Measurements from ENCODE around the gene TSPAN18. TPM values are rescaled to one million over a fixed set of nuclear protein-coding genes. Genes with fewer than 3 reads are reported as not detected.

The TSPAN18 gene
- total and polyA plus RNA-seq, 10 of the 15 experiments (the other 5 are each of a cell fraction or from before 2014, with no cell fraction given), result 0.02 to 0.77 (median 0.13) TPM; not detected in 1

DNA sequence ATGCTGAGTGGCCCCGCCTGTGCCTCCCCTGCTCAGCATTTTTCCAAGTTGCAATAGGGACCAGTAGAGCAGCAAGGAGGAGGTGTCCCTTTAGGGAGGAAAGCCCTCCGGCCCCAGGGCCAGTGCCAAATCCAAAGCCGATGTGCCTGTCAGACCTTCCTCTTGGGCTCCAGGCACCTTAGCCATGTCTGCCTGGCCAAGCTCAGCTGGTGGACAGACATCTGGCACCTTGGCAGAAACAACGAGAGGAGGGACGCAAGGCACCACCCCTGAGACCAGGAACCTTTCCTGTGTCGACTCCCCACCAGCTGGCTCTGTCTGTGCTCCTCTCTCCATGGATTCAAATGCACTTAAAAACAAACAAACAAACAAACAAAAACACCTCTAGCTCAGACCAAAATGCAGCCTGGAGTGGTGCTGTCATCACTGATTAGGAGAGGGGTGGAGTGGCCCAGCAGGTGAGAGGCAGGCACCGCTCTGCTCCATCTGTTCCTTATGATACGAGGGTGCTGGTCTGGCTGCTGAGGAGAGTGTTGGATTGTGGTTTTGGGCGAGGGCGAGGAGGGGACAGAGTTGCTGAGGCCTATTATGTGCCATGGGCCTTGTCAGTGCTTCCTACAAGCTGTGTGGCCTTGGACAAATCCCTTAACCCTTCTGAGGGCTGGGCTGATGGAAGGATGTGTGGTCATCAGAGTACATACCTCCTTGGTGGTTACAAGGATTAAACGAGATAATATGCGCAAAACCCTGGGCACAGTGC is 177.7 kb downstream of the TSPAN18 start:
- CTCF ChIA-PET, result interaction anchor here (1.0 kb wide), 1 partner anchor 81 kb away, joined by 3 read pairs; no protein-coding TSS in a partner anchor
- POLR2A ChIA-PET, result no interaction called here
- ATAC-seq, result no peak

More for the DNA sequence above, 177.7 kb downstream of the TSPAN18 start:
- ChIA-PET RAD21 (ENCODE audit: unreplicated experiment) (no interaction called here), SMC1A (ENCODE audit: uncharacterized antibody, unreplicated experiment) (no interaction called here)
- TF ChIP-seq CEBPB (IDR thresholded peaks at IDR 0.05; ENCODE audit: borderline replicate concordance in 1 of 2, low read depth in 2 of 2, low read length in 2 of 2) (no peak), PAX5 (IDR thresholded peaks at IDR 0.05; ENCODE audit: borderline replicate concordance, low read depth, low read length) (no peak), EP300 (IDR thresholded peaks at IDR 0.05; ENCODE audit: borderline replicate concordance in 1 of 2, control insufficient read depth in 1 of 2, low read depth in 2 of 2, low read length in 2 of 2) (no peak), HDGF (IDR thresholded peaks at IDR 0.05) (no peak), FOXK2 (IDR thresholded peaks at IDR 0.05) (no peak), JUND (IDR thresholded peaks at IDR 0.05; ENCODE audit: low read depth, low read length) (no peak), CBFB (IDR thresholded peaks at IDR 0.05; ENCODE audit: low read depth) (no peak), MYB (IDR thresholded peaks at IDR 0.05; ENCODE audit: borderline replicate concordance, low read depth, low read length) (no peak), WRNIP1 (IDR thresholded peaks at IDR 0.05; ENCODE audit: borderline replicate concordance, low read depth, low read length) (no peak), HDAC6 (IDR thresholded peaks at IDR 0.05; ENCODE audit: unreplicated experiment) (no peak), CHD1 (IDR thresholded peaks at IDR 0.05; ENCODE audit: low read depth, low read length) (no peak), NFYA (IDR thresholded peaks at IDR 0.05; ENCODE audit: borderline replicate concordance, low read depth, low read length) (no peak)
- TF ChIP-seq, protein P1, sequence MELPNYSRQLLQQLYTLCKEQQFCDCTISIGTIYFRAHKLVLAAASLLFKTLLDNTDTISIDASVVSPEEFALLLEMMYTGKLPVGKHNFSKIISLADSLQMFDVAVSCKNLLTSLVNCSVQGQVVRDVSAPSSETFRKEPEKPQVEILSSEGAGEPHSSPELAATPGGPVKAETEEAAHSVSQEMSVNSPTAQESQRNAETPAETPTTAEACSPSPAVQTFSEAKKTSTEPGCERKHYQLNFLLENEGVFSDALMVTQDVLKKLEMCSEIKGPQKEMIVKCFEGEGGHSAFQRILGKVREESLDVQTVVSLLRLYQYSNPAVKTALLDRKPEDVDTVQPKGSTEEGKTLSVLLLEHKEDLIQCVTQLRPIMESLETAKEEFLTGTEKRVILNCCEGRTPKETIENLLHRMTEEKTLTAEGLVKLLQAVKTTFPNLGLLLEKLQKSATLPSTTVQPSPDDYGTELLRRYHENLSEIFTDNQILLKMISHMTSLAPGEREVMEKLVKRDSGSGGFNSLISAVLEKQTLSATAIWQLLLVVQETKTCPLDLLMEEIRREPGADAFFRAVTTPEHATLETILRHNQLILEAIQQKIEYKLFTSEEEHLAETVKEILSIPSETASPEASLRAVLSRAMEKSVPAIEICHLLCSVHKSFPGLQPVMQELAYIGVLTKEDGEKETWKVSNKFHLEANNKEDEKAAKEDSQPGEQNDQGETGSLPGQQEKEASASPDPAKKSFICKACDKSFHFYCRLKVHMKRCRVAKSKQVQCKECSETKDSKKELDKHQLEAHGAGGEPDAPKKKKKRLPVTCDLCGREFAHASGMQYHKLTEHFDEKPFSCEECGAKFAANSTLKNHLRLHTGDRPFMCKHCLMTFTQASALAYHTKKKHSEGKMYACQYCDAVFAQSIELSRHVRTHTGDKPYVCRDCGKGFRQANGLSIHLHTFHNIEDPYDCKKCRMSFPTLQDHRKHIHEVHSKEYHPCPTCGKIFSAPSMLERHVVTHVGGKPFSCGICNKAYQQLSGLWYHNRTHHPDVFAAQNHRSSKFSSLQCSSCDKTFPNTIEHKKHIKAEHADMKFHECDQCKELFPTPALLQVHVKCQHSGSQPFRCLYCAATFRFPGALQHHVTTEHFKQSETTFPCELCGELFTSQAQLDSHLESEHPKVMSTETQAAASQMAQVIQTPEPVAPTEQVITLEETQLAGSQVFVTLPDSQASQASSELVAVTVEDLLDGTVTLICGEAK (IDR thresholded peaks at IDR 0.05; ENCODE audit: borderline replicate concordance), result no peak
- TF ChIP-seq, protein P2, sequence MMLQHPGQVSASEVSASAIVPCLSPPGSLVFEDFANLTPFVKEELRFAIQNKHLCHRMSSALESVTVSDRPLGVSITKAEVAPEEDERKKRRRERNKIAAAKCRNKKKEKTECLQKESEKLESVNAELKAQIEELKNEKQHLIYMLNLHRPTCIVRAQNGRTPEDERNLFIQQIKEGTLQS (IDR thresholded peaks at IDR 0.05; ENCODE audit: borderline replicate concordance, extremely low read depth, low read depth, low read length), result no peak
- TF ChIP-seq, protein P3, sequence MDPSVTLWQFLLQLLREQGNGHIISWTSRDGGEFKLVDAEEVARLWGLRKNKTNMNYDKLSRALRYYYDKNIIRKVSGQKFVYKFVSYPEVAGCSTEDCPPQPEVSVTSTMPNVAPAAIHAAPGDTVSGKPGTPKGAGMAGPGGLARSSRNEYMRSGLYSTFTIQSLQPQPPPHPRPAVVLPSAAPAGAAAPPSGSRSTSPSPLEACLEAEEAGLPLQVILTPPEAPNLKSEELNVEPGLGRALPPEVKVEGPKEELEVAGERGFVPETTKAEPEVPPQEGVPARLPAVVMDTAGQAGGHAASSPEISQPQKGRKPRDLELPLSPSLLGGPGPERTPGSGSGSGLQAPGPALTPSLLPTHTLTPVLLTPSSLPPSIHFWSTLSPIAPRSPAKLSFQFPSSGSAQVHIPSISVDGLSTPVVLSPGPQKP (IDR thresholded peaks at IDR 0.05; ENCODE audit: low read depth, low read length), result no peak
- Histone ChIP-seq H3K79me2 (ENCODE audit: control insufficient read depth, insufficient read depth, low read length) (no peaks in the 10 kb centered on the region), H3K4me1 (ENCODE audit: control insufficient read depth, insufficient read depth, low read length) (no peaks in the 10 kb centered on the region), H4K20me1 (ENCODE audit: control insufficient read depth, insufficient read depth) (no peaks in the 10 kb centered on the region), H3K9me3 (replicated peaks; ENCODE audit: control insufficient read depth, insufficient read depth, low read length) (no peaks in the 10 kb centered on the region), H3K9ac (ENCODE audit: control insufficient read depth, insufficient read depth, low read length) (no peak overlapping the region), H3K4me2 (ENCODE audit: control insufficient read depth, insufficient read depth) (no peak overlapping the region), H2AFZ (ENCODE audit: control insufficient read depth, low read depth, low read length) (no peak overlapping the region), H3K27me3 (replicated peaks in 1 of 2; ENCODE audit: control insufficient read depth in 2 of 2, insufficient read depth in 2 of 2, low read length in 1 of 2) (peaks cover 0 to 3% of the 10 kb centered on the region in 2 experiments; a peak in 2 of 4 replicates), H3K27ac (ENCODE audit: control insufficient read depth, insufficient read depth) (no peak overlapping the region), H3K36me3 (ENCODE audit: control insufficient read depth in 2 of 2, insufficient read depth in 2 of 2, low read length in 1 of 2) (no peaks in the 10 kb centered on the region), H3K4me3 (no peak overlapping the region)
- intact Hi-C loops (cut with micrococcal nuclease; ENCODE audit: unreplicated experiment), result no loop called here
- FAIRE-seq (no peak), DNase-seq (ENCODE audit: low read depth, low spot score) (no peak)
- no TSS peak for BruUV-seq (replicated peaks)
- 38% methylated on average over 11 of the region's 12 CpGs for WGBS (ENCODE audit: insufficient coverage, insufficient replicate concordance, low lambda C conversion rate, missing lambda C conversion rate)
- in situ Hi-C loops (cut with MboI), result no loop called here
